Stimulated activated CD4-positive, alpha-beta T cell treated with anti-CD3 and anti-CD28 coated beads, TNF-alpha, amount 100 ng/mL, for 4 hours (primary cell): Measurements from ENCODE around the gene GLB1L2.
A peak's percentile ranks its signal among the peaks of the same experiment; 100 is the strongest.

ENCODE experiments used
- DNase-seq, 3 experiments: peaks; one replicate each; pipeline ENCODE4 v3.0.0-alpha.2; 2020; ENCODE audit warnings: low read depth in 3 of 3

The GLB1L2 gene

DNA sequence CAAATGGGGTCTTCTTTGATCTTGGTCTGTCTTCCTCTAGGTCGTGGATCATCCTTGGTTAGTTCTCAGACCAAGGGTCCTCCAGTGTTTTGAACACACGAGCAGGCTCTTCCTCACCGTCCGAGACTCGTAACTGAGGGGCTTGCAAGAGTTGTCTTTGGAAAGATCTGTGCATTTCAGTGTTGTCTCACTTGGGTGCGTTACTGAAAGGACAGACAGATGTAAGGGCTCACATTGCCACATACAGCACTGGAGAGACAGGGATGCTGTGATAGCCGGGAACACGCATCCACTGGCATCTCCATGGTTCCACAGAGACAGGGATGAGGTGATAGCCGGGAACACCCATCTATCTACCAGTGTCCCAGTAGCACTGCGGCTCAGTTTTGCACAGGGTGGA lies 15.7 kb downstream of the GLB1L2 start:
- DNase-seq: no peak

DNA sequence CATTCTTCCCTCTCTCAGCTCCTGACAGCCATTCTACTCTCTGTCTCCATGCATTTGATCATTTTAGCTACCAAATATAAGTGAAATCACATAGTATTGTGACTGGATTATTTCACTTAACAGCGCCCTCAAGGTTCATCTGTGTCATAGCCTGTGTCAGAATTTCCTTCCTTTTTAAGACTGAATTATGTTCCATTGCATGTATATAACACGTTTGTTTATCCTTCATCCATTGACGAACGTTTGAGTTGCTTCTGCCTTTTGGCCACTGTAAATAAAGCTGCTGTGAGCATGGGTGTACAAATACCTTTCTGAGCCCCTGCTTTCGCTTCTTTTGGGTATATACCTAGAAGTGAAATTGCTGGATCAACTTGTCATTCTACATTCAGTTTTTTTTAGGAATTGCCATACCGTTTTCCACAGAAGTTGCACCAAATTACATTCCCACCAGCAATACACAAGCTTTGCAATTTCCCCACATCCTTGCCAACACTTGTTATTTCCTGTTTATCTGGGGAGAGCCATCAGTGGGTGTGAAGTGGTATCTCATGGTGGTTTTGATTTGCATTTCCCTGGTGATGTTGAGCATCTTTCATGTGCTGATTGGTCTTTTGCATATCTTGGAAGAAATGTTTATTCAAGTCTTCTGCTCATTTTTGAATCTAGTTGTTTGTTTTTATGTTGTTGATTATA lies 17.5 kb downstream of the GLB1L2 start:
- DNase-seq: no peak

DNA sequence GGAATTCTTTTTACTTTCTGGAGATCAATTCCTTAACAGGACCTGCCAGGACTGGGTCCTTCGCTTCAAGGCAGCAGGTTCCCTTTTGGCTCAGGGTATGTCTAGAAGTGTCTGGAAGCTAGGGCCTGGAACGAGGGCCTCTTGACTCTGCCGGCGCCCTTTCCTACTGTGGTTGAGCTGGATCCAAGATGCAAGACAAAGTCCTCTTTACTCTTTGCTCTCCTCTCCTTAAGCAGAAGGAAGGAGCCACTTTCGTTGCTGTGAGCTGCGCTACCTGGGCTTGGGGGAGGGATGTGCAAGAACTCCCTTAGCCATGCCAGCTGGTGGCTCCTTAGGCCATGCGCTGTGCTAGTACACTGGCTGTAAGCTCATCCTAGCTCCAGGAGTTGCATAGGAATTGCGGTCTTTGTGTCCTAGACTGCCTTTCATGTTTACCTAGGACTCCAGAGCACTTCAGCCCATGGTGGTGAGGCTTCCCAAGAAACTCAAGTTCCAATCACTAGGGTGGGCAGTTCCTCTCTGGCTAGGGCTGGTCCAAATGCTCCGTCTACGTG lies 18.1 kb downstream of the GLB1L2 start:
- DNase-seq: no peak

DNA sequence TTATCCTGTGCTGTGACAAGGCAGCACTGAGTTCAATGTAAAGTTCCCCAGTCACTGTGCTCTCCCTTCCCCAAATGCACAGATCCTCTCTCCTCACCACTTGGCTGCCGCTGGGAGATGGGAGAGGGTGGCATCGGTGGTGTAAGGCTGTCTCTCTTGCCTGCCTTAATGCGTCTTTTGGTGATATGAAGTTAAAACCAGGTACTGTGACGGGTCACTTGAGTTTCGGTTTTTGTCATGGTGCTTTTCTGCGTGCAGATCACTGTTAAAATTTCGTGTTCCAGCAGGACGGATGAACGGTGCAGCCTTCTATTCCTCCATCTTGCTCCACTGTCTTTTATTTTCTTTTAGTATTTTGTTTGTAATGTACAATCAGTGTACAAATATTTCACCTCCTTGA lies 18.6 kb downstream of the GLB1L2 start:
- DNase-seq: no peak

DNA sequence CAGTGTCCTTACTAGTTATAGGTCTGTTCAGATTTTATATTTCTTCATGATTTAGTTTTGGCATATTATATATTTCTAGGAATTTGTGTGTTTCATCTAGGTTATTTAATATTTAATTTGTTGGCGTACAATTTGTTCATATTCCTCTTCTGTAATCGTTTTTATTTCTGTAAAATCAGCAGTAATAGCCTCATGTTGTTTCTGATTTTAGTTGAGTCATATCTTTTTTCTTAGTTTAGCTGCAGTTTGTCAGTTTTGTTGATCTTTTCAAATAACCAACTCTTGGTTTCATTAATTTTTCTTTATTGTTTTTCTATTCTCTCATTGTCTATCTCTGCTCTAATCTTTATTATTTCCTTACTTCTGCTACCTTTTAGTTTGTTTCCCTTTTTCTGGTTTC lies 20.3 kb downstream of the GLB1L2 start:
- DNase-seq: no peak

DNA sequence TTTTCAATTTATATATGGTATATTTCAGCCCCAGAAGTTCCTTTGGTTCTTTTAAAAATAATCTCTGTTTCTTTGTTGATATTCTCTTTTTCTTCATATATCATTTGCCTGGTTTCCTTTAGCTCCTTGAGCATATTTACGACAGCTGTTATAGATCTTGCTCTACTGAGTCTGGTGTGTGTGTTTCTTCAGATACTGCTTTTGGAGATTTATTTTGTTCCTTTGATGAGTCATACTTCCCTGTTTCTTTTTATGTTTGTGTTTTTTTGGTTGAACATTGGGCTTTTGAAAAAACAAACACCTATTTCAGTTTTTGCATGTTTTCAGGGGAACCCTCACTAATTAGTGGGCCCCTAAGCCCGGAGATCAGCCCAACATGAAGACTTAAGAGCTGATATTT lies 23.3 kb downstream of the GLB1L2 start:
- DNase-seq: no peak

DNA sequence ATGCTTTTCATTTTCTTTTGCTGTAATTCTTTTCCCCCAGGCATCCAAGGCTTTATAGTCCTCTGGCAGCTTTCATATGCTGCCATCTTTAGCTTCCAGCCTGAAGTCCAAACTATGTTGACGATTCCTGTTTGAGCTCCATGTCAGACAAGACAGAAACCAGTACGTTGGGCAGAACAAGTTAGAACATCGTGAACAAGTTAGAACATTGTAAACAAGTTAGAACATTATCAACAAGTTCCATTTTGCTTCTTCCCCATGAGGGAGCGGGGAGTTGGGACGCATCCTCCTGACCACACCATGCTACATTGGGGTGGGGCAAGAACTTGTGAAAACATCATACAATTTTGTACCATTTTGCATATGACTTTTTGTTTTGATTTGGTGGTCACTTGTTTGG lies 23.9 kb downstream of the GLB1L2 start:
- no peak for DNase-seq

DNA sequence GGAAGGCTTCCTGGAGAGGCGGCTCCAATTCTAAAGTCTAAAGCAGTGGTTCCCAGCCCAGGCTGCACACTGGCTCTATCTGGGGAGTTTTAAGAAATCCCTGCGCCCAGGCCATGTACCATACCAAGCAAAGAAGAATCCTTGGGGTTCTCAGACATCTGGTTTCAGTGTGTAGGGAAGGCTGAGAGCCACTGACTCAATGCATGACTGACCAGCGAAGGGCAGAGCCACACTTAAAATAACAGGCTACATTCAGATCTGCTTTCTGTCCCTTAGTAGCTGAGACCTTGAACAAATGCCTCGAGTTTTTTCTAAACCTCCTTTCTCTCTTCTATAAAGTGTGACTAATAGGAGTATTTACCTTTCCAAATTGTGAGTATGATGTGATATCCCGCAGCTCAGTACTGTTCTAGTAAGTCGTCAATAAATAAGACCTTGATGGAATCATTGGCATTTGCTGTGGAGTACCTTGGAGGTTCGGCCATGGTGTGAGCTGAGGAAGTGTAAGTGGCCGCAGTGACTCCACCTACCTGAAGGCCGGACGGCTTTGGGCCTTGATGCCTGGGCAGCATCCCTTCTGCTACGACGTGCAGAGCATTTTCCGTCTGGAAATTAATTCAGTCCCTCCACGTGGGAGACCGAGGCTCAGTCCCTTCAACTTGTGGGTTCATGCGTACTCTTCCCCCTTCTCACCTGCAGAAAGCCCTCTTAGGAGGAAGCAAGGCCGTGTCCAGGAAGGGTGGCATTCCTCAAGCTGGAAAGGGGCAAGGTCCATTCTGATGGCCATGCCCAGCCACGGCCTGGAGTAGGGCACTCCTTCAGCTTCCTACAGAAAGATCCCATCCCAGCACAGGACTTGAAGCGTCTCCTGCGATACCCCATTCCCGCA lies 25.1 kb downstream of the GLB1L2 start:
- DNase-seq: no peak

DNA sequence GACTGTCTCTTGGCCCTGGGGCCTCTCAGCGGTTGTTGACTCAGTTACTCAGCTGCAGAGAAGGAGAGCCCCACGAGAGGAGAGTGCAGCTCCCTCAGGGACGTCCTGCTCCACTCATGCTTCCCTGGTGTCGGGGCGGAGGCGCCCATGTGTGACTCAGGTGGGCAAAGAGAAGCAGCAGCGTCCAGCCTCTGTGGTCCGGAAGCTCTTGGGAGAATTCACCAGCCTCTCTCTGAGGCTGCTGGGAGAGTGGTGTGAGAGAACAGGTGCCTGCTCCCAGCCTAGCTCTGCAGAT lies 25.7 kb downstream of the GLB1L2 start:
- no peak for DNase-seq

DNA sequence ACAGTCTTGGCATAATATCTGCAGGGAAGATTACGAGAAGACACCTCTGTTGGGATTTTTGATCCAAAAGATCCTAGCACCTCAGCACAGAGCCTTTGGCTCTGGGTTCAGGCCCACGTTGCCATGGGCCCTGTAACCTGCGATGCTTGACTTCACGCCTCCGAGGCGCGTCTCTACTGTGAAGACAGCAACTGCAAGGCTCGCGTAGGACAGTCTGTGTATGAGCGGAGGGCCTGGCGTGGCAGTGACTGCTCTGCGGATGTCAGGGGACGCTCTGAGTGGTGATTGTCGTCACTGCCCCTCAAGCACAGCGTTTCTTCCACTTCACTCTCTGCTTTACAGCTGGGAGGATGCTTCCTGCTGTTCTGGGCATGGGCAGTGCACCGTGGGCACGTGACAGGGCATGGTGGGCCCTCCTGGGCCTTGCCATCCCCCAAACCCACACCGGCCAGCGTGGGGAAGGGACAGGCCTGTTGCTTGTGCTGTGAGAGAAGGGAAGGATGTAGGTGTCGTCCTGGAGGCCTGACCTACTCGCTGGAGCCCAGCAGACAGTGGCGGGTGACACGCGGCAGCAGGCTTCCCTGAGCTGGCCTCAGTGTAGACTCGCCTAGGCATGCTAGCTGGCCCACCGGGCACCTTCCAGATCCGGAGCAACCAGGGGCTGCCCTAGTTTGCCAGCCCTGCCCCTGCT lies 26.5 kb downstream of the GLB1L2 start:
- DNase-seq: no peak

DNA sequence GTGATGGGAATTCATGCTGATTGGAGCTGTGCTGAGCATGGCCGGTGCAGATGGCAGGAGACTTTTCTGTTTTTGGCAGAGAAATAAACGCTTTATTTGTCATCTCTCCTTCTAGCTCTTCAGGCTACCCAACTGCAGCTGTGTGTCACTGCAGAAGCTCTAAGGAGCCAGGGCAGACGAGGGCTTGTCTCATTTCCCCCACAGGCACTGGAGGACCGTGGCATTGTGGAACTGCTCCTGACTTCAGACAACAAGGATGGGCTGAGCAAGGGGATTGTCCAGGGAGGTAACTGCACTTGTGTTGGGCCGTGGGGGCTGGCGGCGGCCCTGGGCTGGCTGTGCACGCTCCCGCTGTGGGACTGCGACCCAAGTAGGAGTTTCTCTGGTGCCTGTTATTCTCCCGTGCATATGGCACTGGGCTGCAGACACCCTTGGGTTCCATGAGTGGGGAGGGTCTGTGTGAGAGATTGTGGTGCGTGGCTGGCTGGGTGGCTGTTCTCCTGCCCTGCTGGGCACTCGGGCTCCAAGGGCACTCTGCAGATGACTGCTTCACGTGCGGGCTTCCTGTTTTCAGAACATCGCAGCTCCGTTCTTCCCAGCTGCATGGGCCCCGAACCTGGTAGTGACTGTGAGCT lies 27.2 kb downstream of the GLB1L2 start:
- DNase-seq: no peak

DNA sequence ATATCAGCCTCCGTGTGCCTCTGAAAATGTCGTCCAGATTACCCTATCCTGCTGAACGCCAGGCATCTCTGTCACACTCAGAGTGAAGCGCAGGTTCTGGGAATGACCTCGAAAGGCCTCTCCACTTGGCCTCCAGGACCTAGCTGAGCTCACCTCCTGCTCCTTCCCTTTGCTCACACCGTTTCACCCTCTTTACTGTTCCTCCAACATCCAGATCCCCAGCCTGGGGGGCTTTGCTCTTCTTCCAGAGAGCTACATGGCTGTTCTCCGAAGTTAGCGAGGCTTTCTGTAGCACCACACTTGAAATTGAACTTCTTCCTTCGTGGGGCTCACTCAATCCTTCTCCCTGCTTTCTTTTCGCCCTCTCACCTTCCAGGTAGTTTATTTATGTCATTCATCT lies 27.9 kb downstream of the GLB1L2 start:
- no peak for DNase-seq

DNA sequence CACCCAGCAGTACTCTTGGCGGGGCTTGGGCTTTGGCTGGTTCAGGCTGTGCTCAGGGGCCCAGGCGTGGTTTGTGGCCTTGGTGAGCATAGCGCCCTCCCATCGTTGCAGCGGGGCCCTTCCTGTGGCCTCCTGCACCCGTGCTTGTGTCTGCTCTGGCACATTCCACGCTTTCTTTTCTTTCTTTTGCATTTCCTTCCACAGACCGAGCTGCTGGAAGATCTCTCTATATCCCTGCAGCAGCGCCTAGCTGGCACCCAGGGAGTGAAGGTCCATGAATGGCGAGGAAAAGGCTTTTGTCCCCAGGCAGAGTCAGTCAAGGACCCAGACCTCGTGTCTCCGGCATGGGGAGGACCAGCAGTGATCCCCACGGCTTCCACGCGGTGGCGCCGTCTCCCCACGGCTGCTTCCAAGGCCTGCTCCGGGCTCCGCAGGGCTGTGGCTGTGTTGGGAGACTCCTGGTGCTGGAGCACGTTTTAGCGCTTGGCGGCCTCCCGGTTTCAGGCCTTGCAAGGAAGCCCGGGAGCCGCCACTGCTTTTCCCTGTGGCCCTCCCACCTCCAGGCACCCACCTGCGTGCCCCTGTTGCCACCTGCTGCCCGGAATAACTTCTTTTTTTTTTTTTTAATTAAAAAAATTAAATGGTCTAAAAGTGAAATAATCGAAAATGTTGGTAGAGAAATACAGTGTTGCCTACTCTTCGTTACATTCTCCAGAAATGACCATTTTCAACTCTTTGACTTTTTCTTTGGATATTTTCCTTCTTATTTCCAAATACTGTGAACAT lies 28.5 kb downstream of the GLB1L2 start:
- peak; percentile 41 to 52 (median 52) for DNase-seq

DNA sequence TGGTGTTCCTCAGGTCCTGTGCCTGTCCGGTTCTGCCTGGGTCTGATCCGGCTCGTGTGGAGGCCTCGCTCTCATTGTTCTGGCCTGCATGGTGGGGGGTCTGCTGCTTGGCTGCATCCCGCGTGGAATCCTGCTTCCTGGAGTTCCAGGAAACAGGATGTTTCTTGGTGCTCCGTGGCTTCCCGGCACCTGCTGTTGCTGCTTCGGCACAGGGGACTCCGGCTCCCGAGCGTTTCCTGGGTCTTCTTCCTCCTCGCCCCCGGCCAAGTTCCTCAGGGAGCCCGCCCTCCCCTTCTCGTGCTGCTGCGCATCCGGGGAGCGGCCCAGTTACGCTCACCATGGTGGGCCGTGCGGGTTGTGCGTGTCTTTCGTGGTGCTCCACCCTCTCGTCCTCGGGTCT lies 29.9 kb downstream of the GLB1L2 start:
- DNase-seq: no peak

DNA sequence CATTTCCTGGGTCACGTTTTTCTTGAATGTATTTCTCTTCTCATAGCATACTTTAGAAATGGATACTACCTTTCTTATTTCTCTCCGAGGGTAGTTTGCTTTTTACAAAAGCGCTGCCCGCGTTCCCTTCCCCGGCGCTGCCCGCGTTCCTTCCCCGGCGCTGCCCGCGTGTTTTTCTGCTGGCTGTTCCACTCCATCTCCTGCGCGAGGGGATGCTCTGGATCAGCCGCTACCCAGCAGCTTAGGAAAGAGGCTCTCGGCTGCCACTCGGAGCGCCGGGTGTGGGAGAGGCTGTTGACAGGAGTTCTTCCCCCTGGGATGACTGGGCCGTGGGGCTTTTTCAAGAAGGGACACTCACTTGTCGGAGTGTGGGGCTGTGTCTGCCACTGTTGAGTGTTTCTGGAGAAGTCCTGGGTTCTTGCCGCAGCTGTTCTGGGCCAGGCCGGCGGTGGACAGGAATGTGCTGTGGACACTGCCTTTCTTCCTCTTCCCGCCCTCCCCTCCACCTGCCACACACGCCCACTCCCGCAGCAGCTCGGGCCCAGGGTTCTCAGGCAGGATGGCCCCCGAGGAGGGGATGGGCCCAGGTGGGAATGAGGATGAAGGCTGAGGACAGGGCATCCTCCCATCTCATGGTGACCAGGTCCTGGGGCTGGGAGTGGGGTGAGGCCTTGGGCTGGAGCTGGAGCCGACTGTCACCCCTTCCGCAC lies 30.6 kb downstream of the GLB1L2 start:
- no peak for DNase-seq

DNA sequence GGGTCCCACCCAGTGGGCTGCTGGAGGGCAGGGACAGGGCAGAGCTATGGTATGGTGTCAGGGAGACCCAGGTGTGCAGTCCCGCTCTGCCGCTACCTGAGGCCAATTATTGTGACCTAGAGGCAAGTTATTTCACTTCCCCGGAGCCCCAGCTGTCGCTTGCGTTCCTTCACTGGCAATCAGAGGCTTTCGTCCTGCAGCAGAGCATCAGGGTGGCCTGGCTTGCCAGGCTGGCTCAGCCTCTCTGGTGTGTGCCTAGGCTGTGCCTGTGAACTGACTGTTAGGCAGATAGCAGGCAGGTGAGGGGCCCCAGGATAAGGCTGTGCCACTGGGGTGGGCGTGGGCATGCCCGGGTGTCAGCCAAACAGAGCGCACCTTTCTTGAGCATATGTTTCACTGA lies 31.4 kb downstream of the GLB1L2 start:
- DNase-seq: no peak

DNA sequence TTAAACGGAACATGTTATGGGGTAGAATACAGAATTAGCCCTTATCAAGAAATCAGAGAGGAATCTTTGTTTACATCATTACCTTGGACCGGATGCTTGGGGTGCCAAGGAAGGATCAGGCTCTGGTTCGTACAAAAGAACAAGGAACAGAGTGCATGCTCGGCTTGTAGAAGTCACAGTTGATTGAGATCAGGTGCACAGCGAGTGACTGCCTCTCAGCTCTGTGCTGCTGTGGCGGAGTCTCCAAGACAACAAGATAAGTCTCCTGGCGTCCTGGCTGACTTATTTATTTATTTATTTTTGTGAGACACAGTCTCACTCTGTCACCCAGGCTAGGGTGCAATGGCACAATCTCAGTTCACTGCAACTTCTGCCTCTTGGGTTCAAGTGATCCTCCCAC lies 31.8 kb downstream of the GLB1L2 start:
- DNase-seq: no peak

DNA sequence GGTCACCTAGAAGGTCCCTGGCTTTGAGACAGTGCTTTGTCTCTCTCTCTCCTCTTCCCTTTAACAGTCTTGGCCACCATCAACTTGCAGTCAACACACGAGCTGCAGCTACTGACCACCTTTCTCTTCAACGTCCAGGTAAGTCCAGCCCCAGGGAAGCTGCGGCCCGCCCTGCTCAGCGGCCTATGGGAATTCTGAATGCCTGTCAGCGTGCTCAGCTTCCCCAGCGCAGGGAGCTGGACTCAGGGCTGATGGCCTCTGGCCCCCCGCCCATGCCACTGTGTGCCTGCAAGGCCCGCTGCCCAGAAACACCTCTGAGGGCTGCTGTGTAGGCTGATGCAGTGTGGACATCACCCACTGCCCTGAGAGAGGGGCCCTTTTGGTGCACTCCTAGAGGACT lies 32.5 kb downstream of the GLB1L2 start:
- DNase-seq: no peak

DNA sequence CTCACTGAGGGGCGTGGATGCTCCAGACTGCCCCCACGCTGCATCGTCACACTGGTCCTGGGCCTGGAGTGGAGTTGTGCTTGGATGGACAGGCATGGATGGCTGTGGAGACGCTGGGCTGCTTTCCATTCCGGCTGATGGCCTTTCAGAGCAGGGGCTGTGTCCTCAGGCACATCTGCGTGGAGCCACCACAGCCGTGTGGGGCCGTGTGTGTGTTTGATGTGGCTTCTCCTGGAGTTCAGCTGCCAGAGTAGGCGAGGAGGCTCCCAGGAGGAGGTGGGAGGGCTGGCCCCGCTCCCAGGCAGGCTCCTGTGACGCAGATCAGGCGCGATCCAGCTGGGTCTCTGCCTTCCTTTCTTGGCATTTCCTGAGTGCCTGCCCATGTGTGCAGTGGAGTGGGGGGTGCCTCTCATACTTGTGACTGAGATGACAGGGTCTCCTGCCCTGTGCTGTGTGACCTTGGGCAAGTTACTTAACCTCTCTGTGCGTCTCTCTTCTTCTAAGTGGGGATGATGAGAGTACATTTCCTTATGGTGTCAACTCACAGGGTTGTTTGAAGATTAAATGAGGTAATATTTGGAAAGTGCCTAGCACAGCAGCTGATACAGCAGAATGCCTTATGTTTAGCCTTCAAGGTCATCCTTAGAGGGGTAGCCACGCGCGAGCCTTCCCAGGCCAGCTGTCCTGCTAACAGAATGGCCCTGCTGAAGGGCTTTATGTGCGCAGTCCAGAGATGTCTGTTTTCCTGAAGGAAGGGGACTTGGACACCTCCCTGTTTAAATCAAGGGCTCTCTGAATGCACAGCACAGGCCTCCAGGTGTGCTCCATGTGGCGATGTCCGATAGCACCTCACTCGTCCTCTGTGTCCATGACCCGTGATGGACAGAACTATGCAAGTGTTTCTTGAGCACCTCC lies 33.5 kb downstream of the GLB1L2 start:
- no peak for DNase-seq

DNA sequence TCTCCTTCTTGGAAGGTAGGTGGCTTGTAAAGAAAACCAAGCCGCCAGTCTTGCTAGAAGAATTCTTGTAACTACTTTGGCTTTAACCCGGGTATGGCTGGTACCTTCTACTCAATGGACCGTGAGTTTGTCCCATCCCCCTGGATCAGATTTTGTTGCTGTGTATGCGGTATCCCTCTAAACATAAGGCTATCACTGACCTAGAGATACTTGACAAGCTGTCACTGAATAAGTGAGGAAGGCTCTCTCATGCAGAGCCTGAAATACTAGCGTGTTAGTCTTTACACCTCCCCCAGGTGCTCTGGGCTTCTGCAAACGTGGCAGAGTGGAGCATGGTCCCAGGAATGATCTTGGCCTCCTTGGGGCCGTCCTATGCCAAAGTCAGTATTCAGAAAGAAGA lies 34.5 kb downstream of the GLB1L2 start:
- no peak for DNase-seq
